H7 (cell line): ENCODE data around the gene RBM20. TPM values are rescaled to one million over a fixed set of nuclear protein-coding genes. Genes with fewer than 3 reads are reported as not detected.

Experiments used
- DNase-seq: peaks from one replicate; pipeline ENCODE4 v3.0.0; 2012
- H3K27me3 ChIP-seq: 2 replicates; pipeline ENCODE4 v1.6.0; 2011; ENCODE audit warnings: mild to moderate bottlenecking, low read length; ENCODE audit not compliant: control insufficient read depth, insufficient read depth
- H3K36me3 ChIP-seq: replicated peaks from 2 replicates; pipeline ENCODE4 v1.5.1; 2011; ENCODE audit warnings: low read length; ENCODE audit not compliant: control insufficient read depth, insufficient read depth
- H3K4me3 ChIP-seq: 2 replicates; pipeline ENCODE4 v1.5.1; 2011; ENCODE audit warnings: low read depth, mild to moderate bottlenecking, control low read depth, low read length, moderate library complexity; ENCODE audit not compliant: insufficient read depth
- total RNA-seq: library from RNA; depleted of rRNA; stranded (reverse); fragments of >200 nt; shearing (Covaris generic); gene quantifications from 2 replicates; pipeline ENCODE4 v1.2.3, GENCODE V29; 2014

The RBM20 gene
- total RNA-seq, 1 experiment from 2014 or later, result 0.52 TPM

DNA sequence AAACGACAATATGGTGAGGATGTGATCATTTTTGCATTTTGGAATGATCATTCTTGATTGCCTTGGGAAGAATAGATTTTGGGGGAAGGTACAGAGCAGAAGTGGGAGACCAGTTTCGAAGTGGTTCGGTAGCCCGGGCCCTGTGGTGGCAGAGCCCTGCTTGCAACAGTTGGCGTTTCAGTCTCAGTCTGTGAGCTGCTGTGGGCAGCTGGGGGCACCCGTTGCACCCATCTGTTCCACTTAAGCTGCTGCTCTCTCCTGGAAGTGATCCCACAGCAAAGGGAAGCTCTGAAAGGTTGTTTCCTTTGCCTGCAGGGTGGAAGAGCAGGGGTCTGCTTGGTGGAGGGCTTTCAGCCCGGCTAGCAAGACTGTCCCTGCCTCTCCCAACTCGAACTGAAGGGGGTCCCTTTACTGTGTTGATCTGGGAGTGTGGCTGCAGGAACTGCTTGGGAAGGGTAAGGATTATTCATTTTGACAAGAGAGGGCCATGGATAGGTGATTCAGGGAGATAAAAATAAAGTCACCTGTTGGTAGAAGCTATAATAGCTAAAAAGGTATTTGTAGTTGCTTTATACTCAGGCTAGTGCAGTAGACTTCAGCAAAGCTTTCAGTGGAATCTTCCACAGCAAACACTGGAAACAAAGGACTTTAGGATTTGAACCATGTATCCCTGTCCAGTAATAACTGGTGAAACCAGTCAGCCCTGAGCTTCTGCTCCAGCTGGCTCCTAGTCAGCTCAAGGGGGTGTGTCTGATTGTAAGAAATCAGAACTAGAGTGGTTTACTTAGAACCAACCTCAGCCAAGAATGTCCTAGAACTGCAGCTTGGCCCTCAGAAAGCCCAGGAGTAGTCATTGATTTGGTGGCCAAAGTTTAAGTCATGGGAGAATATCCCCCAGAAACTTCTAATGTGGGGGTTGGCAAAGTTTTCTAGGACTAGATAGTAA lies 174.4 kb downstream of the RBM20 start:
- no peak for DNase-seq
- Histone ChIP-seq H3K36me3 (no peaks in the 10 kb centered on the region), H3K27me3 (no peaks in the 10 kb centered on the region), H3K4me3 (no peak overlapping the region)

DNA sequence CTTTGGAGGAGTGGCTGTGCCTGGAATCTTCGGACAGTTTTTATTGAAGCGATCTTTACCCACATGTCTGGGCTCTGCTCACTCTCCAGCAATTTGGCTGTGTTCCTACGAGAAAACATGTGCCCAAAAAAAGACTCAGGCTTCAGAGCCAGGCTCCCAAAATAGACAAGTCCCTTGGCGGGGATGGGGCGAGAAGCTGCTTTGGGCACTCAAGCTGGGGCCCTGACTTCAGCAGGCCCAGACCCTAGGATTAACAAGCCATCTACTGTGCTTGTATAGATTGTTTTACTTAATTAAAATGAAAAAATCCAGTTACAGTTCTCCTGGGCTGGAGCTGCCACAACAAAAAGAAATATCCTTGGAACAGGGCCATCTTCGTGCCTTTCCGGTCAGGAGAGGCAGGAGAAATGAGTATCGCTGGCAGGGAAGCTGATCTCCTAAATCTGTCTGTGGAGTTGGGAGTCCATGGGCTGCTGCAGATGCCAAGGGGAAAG lies 176.2 kb downstream of the RBM20 start:
- H3K27me3 ChIP-seq, result no peaks in the 10 kb centered on the region
- H3K36me3 ChIP-seq, result no peaks in the 10 kb centered on the region
- no peak overlapping the region for H3K4me3 ChIP-seq
- no peak for DNase-seq

DNA sequence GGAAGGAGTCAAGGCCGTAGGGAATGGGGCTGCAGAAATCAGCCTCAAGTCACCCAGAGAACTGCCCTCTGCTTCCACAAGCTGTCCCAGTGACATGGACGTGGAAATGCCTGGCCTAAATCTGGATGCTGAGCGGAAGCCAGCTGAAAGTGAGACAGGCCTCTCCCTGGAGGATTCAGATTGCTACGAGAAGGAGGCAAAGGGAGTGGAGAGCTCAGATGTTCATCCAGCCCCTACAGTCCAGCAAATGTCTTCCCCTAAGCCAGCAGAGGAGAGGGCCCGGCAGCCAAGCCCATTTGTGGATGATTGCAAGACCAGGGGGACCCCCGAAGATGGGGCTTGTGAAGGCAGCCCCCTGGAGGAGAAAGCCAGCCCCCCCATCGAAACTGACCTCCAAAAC lies 177.4 kb downstream of the RBM20 start:
- no peak for DNase-seq
- H3K27me3 ChIP-seq, result no peaks in the 10 kb centered on the region
- no peak overlapping the region for H3K4me3 ChIP-seq
- H3K36me3 ChIP-seq, result no peaks in the 10 kb centered on the region

DNA sequence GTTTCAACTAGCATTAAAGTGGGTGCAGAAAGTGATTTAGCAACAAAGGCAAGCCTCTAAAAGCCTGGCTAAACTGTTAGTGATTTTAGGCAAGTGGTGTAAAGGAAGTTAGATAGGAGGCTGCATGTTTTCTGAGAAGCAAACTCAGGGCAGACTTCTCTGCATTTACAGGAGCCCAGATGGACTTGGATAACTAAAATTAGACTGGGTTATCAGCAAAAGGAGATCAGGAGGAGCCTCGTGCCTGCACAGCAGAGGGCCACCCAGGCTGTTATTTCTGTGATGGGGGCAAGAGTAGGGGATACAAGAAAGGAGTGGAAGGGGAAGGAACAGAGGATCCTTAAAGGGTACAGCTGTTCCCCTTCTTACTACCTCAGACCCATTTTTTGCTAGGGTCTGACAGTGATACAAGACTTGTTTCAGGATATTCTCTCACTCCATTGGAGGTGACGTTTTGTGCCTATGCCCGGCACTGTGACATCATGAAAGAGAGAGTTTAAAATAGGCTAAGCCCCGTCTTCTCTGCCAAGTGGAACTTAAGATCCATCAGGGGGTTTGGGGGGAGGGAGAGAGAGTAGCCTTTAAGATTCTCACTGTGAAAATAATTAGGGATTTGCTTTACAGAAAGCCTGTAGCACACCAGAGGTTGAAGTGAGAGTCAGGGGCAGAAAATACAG lies 178.0 kb downstream of the RBM20 start:
- no peak overlapping the region for H3K4me3 ChIP-seq
- no peak for DNase-seq
- no peaks in the 10 kb centered on the region for H3K27me3 ChIP-seq
- H3K36me3 ChIP-seq, result no peaks in the 10 kb centered on the region

DNA sequence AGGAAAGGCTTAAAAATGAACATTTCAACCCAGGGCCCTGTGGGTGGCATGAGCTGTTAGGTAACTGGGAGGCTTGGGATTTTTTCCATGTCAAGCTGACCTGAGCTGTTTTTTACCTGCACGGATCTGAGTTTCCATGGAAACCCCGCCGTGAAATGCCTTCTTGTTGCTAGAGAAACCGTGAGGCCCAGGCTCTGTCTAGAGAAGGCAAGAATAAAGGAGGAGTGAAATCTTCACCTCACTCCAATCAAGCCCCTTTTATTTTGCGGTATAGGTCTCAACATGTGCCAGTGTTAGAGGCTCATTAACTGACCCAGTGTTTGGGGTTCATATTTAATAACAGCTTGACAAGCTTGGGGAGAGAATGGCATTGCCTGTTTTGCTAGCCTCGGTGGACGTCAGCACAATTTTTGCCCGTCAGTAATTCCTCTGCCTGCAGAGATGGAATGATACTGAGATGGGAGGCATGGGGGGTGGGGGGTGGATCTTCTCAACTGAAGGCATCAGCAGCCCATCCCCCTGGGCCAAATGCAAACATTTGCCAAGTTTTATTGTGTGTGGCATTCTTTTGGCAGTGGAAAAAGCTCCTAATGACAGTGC lies 178.7 kb downstream of the RBM20 start:
- no peak overlapping the region for H3K4me3 ChIP-seq
- peak; percentile 73 for DNase-seq

DNA sequence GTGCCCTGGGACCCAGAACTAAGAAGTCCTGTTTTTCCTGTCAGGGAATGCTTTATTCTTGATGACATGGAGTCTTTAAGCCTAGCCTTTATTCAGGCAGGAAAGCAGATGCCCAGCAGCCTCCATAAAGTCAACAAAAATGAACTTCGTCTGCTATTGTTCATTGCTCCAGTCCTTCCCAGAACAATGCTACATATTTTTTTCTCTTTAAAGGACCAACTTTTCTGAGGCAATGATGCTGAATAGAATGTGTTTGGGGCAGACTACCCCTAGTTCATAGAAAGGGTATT lies 180.0 kb downstream of the RBM20 start:
- Histone ChIP-seq H3K4me3 (no peak overlapping the region), H3K36me3 (no peaks in the 10 kb centered on the region), H3K27me3 (no peaks in the 10 kb centered on the region)
- no peak for DNase-seq

More for the DNA sequence above, 178.7 kb downstream of the RBM20 start:
- no peaks in the 10 kb centered on the region for H3K27me3 ChIP-seq
- H3K36me3 ChIP-seq, result no peaks in the 10 kb centered on the region

DNA sequence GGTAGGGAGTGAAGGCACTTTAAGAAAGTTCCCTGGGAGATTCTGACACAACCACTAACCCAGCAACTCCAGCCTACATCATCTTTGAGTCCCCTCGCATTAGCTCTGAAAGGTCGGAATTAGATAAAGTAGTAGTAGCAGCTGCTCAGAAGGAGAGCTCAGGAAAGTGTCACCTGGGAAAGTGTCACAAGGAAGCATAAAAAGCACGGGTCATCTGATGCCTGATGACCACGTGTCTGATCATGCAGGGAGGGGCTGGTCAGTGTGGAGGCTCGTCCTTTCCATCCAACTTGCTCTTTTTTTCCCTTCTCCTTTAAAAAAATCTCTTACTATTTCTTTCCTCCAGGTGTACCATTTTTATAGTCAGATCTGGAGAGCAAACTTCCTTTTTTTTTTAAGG lies 180.5 kb downstream of the RBM20 start:
- DNase-seq, result no peak
- H3K36me3 ChIP-seq, result no peaks in the 10 kb centered on the region
- no peak overlapping the region for H3K4me3 ChIP-seq
- no peaks in the 10 kb centered on the region for H3K27me3 ChIP-seq

DNA sequence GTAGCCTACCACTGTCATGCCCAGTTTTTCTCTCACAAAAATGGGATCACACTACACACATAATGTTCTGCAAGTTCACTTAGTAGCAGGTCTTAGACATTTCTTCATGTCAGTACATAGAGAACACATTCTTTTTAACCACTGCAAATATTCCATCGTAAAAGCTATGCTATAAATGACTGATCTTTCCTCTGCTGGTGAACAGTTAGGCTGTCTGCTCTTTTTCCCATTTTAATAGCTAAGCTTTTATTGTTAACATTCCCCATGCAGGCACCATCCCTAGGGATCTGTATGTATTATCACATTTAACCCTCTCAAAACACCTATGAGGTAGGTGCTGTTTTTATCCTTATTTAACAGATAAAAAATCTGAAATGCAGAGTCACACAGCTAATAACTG lies 181.4 kb downstream of the RBM20 start:
- H3K36me3 ChIP-seq, result no peaks in the 10 kb centered on the region
- no peaks in the 10 kb centered on the region for H3K27me3 ChIP-seq
- DNase-seq, result no peak
- no peak overlapping the region for H3K4me3 ChIP-seq

DNA sequence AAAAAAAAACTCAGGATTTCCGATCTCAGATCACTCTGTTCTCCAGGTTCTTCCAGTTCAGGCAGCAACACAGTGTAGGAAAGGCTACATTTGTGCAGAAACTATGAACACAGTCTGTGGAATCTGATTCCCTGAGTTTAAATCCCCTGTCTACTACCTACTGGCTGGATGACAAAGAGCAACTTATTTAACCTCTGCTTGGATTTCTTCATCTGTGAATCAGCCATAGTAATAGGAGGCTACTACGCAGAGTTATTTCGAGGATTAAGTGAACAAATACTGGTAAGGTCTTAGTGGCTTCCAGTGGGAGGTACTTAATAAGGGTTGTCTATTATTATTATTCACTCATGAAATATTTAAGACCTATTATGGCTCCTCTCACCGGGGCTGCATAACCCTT lies 183.3 kb downstream of the RBM20 start:
- H3K4me3 ChIP-seq, result no peak overlapping the region
- no peaks in the 10 kb centered on the region for H3K36me3 ChIP-seq
- no peaks in the 10 kb centered on the region for H3K27me3 ChIP-seq
- DNase-seq, result no peak

DNA sequence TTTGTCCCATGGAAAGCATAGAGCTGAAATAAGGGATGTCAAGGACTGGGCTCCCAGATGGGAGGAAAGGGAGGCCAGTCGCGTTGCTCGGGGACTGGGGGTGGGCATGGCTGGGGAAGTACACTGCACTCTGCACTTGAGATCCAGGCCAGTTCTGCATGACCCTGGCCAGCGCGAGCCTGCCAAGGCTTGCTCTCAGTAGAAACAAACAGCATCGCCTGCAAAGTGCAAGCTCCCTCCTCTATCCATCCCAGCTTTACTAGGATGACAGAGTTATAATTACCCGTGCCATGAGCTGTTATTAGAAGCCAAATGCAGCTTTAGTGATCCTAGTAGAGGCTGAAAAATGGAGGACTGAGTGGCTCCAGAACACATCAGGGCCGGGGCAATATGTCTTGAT lies 183.7 kb downstream of the RBM20 start:
- no peaks in the 10 kb centered on the region for H3K36me3 ChIP-seq
- H3K27me3 ChIP-seq, result no peaks in the 10 kb centered on the region
- H3K4me3 ChIP-seq, result no peak overlapping the region
- DNase-seq, result no peak

DNA sequence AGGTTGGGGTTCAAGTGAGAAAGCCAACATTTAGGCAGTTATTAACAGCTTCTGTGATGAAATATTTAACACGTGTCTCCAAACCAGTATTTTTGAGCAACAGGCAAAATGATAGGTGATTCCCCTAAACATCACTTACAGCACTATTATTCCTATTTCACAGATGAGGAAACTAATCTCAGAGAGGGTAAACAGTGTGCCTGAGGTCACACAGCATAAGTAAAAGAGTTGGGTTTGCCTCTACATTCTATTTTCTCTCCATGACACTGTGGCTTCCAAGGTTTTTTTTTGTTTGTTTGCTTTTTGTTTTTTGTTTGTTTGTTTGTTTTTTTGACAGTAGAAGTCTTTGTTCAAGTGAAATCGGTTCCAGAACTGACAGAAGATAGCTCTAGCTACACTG lies 184.4 kb downstream of the RBM20 start:
- Histone ChIP-seq H3K4me3 (no peak overlapping the region), H3K27me3 (no peaks in the 10 kb centered on the region), H3K36me3 (no peaks in the 10 kb centered on the region)
- DNase-seq, result no peak

DNA sequence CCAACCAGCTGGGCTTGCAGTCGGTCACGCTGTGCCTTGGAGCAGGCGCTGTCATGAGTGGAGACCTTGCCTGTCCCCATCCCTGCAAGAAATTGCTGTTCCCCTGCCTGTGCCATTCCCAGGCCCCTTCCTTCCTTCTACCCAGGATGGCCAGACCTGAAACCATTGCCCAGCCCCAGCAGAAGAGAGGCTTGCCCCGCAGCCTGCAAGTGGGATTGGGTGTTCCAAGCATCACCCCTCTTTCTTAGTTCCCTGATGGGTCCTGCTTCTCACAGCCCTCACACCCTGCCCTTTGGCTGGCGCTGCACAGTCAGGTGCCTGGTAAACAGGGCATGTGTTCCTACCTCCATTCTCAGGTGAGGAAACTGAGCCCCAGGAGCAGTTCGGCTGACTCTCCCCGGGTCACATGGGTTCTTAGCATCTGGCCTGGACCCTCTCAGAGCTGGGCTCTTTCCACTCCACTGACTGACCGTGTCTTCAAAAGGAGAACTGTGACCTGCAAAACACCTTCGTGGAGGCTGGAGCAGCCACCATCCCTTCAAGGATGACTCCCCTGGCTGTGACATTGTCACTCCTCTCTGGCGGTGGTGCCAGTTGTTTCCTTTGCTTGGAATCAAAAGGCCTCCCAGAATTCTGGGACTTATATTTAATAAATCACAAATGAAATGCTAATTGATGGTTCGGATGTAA lies 185.7 kb downstream of the RBM20 start:
- Histone ChIP-seq H3K36me3 (no peaks in the 10 kb centered on the region), H3K4me3 (no peak overlapping the region), H3K27me3 (no peaks in the 10 kb centered on the region)
- no peak for DNase-seq

DNA sequence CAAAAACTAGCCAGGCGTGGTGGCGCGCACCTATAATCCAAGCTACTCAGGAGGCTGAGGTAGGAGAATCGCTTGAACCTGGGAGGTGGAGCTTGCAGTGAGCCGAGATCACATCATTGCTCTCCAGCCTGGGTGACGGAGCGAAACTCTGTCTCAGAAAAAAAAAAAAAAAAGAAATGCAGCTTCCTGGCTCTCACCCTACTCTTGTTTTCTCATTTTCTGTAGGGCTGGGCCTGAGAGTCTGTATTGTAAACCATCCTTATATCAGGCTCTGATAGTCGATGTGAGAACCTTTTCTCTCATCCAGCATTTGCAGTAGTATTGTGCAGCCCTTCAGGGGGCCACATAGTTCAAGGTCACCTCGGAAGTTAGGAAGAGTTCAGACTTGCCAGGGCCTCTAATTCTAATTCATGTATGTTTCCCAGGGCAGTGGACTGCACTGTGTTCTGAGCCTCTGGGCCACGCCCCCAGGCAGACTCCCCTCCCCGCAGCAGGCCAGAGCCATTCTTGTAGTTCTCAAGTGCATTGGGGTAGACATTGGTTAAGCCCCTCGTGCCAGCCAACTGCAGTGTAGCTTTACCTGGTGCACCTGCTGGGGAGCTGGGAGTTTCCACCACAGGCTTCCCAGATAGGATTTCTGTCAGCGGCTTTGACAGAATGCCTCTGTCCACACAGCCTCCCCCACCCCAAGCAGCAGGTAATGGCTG lies 189.3 kb downstream of the RBM20 start:
- peak; percentile 52 for DNase-seq
- H3K4me3 ChIP-seq, result no peak overlapping the region
- no peaks in the 10 kb centered on the region for H3K36me3 ChIP-seq
- no peaks in the 10 kb centered on the region for H3K27me3 ChIP-seq
